ENCODE data around the gene SPHK1.

The SPHK1 gene

DNA sequence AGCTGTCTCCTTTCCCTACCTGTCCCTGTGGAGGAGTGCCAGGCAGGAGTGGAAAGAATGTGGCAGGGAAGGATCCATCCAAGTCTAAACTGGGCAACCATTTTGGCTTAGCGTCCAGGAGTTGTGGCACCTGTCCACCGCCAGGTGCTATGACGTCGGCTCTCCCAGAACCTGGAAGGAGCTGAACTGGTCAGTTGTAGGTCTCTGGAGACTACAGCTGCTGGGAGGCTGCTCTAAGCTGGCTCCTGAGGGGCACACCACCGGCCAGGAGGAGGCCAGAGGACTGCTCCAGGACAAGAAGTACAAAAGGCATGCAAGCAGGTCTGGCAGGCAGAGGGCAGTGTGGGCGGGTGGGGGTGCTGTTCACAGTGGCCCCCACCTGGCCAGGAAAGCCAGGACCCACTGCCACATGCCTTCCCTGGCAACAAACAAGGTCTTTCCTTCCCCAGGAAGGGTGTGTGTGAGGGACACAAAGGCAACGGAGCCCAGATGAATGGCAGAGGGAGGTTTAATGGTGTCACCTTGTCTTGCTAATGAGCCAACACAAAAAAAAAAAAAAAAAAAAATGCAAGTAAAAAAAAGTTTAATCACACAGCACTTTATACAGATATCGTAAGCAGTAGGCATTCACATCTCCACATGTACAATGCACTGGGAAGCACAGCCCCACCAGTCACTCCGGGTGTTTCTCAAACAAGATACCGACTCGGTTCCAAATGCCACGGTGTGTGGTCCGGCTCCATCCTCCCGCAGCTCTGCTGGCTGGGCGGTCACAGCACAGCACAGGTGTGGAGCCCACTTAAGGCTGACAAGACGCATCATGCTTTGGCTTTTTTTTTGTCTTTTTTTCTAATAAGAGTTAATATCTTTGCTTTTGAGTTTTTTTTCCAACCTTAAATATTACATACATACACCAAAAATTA, 4.8 kb downstream of the SPHK1 start:
- H3K27ac ChIP-seq = no peak overlapping the region

DNA sequence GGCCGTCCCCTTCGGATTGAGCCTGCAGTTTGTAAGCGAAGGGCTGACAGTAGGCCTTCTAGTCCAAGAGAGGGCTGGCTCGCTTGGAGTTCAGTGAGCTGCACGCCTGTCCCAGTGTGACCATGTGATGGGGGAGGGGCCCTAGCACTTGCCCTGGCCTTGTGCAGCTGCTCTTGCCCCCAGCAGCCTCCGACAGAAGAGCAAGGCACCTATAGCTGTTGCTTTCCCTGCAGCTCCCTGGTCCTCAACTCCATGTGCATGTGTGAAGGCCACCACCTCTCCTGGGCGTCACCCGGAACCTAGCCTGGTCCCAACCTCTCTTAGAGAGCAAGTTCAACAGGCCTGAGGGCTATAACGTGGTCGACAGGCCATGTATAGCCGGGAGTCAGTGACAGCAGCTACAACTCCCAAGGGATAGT, 5.6 kb downstream of the SPHK1 start:
- no peak for TF ChIP-seq ZFX (IDR thresholded peaks at IDR 0.05; ENCODE audit: borderline replicate concordance)
- TF ChIP-seq, protein P1, sequence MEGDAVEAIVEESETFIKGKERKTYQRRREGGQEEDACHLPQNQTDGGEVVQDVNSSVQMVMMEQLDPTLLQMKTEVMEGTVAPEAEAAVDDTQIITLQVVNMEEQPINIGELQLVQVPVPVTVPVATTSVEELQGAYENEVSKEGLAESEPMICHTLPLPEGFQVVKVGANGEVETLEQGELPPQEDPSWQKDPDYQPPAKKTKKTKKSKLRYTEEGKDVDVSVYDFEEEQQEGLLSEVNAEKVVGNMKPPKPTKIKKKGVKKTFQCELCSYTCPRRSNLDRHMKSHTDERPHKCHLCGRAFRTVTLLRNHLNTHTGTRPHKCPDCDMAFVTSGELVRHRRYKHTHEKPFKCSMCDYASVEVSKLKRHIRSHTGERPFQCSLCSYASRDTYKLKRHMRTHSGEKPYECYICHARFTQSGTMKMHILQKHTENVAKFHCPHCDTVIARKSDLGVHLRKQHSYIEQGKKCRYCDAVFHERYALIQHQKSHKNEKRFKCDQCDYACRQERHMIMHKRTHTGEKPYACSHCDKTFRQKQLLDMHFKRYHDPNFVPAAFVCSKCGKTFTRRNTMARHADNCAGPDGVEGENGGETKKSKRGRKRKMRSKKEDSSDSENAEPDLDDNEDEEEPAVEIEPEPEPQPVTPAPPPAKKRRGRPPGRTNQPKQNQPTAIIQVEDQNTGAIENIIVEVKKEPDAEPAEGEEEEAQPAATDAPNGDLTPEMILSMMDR (IDR thresholded peaks at IDR 0.05) = no peak
- no peak overlapping the region for H3K27ac ChIP-seq

More for the DNA sequence above, 4.8 kb downstream of the SPHK1 start:
- no peak for TF ChIP-seq ZFX (IDR thresholded peaks at IDR 0.05; ENCODE audit: borderline replicate concordance)
- TF ChIP-seq, protein P1 (IDR thresholded peaks at IDR 0.05) = no peak

DNA sequence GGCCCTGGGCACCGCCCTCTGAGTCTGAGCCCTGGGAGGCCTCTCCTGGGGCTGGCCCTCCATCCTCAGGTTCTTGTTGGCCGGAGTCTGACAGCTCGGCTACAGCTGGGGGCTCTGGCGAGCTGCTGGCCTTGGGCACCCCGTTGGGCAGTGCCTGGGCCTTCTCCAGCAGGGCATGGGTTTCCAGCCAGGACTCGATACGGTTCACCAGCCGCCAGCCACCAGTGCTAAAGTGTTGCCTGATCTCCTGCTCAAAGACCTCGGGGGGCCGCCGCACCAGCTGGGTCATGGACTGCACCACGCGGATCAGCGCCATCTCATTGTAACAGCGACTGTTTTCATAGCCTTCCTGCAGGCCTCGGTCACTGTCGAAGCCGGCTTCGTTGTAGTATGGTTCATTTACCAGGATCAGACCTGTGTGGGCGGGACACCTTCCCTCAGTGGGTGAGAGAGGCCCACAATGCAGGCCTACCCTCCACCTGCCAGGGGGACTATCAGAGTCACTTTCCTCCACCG, 6.8 kb downstream of the SPHK1 start:
- TF ChIP-seq ZFX (IDR thresholded peaks at IDR 0.05; ENCODE audit: borderline replicate concordance) = no peak
- TF ChIP-seq, protein P1 (IDR thresholded peaks at IDR 0.05) = no peak
- no peak overlapping the region for H3K27ac ChIP-seq

DNA sequence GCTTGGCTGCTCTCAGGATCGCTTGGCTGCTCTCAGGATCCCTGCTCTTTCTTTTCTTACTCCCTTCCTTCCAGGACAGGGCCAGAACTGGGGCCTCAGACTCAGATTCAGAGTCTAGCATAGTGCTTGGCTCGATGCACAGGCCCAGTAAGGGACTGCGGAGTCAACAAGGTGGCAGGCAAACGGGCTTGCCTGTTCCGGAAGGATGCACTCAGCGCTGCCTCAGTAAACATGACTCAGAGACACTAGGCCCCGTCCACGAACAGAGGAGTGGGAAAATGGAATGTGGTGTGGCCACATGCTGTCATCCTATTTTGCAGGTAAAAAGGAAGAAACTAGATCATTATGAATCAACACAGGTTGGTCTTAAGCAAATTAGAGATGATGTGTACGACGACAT, 9.8 kb downstream of the SPHK1 start:
- no peak for TF ChIP-seq ZFX (IDR thresholded peaks at IDR 0.05; ENCODE audit: borderline replicate concordance)
- TF ChIP-seq, protein P1 (IDR thresholded peaks at IDR 0.05) = no peak
- no peak overlapping the region for H3K27ac ChIP-seq

DNA sequence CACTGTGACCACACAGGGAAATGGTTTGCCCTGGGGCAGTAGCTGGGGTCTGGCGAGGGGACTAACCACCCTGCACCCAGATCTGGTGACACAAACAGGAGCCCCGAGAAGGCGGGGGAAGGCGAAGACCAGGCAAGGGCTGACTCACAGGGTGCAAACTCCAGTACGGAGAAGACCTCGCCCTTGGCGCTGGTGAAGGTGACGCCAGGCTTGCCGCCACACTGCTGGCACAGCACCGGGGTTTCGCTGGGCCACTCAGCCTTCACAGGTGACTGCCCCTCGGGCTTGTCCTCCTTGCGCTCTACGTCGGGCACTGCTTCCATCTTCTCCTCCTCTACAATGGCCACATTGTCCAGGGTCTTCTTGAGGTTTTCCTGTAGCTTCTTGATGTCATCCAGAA, 11.6 kb downstream of the SPHK1 start:
- no peak overlapping the region for H3K27ac ChIP-seq
- TF ChIP-seq, protein P1 (IDR thresholded peaks at IDR 0.05) = no peak
- TF ChIP-seq ZFX (IDR thresholded peaks at IDR 0.05; ENCODE audit: borderline replicate concordance) = no peak

DNA sequence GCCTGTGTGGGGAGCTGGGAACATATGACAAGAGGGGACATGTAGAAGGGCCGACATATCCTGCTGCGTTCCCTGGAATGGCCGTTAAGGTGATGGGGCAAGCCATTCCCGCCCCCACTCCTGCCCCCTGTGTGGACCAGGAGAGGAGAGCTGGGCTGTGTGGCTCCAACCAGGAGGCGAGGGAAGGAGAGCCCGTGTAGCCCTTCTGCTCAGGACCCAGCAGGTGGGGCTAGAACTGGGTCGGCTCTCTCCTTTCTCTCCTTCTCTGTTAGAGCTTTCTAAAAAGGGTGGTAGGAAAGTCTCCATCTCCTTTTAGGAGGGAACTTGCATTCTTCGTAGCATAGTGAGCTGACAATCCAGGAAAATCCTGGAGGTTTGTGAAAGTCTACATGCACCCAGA, 12.8 kb downstream of the SPHK1 start:
- TF ChIP-seq, protein P1 (IDR thresholded peaks at IDR 0.05) = no peak
- TF ChIP-seq ZFX (IDR thresholded peaks at IDR 0.05; ENCODE audit: borderline replicate concordance) = no peak
- H3K27ac ChIP-seq = no peak overlapping the region

Measured in 22Rv1 (cell line).